Islet of Langerhans (tissue), 1 donor: Measurements from ENCODE around the gene ANKMY2.
"Not testable (repeated sequence)": the region's sequence is repeated elsewhere in the genome, so short reads cannot be mapped to it uniquely, and the experiment has no call there.

Source experiments
- FAIRE-seq: peaks from one replicate; lab custom pipeline; 2011; peaks lifted over from hg19 to GRCh38; lab: Jason Lieb, UNC

Gene ANKMY2

DNA sequence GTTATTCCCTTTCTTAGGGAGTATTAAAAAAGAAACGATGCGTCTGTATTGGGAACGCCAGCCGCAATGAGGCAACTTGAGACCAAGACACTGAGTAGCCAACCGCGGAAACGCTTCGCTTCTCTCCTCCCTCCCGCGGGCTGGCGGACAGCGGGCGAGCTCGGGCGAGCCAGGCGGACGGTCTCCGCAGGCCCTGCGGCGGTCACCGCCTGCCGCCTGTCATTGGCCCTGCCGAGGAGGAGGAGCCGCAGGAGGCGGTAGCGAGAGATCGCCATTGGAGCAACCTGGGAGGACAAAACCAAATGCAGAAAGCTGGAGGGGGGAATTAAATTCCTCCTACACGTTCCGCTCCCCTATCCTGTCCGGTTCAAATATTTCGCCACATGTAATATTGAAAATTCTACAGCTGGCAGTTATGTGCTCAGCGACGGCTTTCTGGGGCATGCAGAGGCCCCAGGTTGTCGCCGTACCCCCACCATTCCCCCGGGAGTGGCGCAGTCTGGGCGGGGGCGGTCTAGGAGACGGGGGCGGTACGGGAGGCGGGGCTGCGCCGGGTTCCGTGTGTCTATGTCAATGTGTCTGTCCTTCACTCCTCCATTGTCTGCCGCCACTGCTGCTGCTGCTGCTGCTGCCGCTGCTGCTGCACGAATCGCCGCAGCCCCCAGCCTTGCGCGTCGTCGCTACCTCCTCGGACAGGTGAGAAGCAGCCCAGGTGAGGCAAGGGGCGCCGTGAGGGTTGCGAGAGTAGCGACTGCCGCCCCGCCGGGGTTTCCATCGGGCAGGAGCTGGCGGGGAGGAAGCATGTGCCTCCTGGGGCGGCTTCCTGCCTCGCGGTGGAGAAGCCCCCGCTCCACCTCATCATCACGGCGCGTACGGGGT, at the start of gene ANKMY2, which contains the start of gene BZW2:
Gene ANKMY2, minus strand, starts transcription at position 162 of the 879 bp plus-strand sequence. CDS start 181 bp downstream, outside the sequence.
Gene BZW2, plus strand, starts transcription at position 589 of the 879 bp plus-strand sequence. CDS start 19,263 bp downstream, outside the sequence.
- FAIRE-seq: peak; percentile 76

- no peak for FAIRE-seq
These were observed 49.3 kb upstream of the ANKMY2 start for GRCh38 chr7:16694806-16695205.

GRCh38 chr7:16693601-16694318, 48.2 kb upstream of the ANKMY2 start:
- FAIRE-seq: no peak

- FAIRE-seq: no peak
These were observed 45.7 kb upstream of the ANKMY2 start for GRCh38 chr7:16691241-16691640.

GRCh38 chr7:16688249-16688648, 42.7 kb upstream of the ANKMY2 start:
- no peak for FAIRE-seq

GRCh38 chr7:16685535-16685934, 40.0 kb upstream of the ANKMY2 start:
- no peak for FAIRE-seq

GRCh38 chr7:16684935-16685334, 39.4 kb upstream of the ANKMY2 start:
- no peak for FAIRE-seq

- not testable (repeated sequence) for FAIRE-seq
These were observed 33.4 kb upstream of the ANKMY2 start for GRCh38 chr7:16678645-16679566.

DNA sequence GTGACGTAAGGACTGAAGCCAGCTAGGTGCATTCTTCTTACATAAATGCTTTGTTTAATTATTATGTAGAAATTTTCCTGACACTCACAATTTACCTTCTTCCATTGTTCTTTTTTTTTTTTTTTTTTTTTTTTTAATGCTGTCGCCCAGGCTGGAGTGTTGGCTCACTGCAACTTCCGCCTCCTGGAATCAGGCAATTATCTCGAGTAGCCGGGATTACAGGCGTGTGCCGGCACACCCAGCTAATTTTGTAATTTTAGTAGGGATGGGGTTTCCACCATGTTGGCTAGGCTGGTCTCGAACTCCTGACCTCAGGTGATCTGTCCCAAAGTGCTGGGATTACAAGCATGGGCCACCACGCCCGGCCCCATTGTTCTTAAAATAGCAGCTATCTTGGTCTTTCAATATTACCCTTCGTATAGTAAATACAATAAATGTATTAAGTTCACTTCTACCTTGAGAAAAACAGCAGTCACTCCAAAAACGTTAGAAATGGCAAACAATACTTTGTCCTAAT, 32.5 kb upstream of the ANKMY2 start:
- no peak for FAIRE-seq

GRCh38 chr7:16675277-16675676, 29.7 kb upstream of the ANKMY2 start:
- FAIRE-seq: no peak

DNA sequence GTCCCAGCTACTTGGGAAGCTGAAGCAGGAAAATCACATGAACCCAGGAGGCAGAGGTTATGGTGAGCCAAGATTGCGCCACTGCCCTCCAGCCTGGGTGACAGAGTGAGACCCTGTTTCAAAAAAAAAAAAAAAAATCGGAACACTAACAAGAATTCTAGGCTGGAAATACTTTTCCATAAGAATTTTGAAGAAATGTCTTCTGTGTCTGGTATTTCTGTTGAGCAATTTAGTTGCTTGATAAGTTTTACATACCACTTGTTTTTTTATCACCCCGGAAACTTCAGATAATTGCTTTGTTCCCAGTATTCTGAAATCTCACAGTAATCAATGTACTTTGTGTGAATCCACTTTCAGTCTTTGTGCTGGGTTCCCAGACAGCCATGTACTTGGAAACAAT, 26.3 kb upstream of the ANKMY2 start:
- FAIRE-seq: no peak

GRCh38 chr7:16670731-16671344, 25.3 kb upstream of the ANKMY2 start:
- FAIRE-seq: no peak

DNA sequence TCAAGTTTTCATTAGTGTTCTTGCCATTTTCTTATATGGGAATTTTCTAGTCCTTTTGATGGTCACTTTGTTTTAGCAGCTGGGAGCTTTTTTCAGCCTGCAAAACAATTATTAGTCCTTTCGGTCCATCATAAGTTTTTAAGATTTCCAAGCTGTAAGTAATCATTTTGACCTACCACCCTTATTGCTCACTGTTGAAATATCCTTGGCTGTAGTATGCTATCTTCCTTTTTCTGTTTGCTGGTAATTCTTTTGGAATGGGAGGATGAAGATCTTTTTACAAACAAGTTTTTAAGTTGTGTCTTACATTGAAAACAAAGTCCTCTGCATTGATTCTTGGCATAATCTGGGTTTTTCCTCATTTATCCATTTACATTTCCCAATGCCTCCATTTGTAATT, 24.5 kb upstream of the ANKMY2 start:
- no peak for FAIRE-seq

DNA sequence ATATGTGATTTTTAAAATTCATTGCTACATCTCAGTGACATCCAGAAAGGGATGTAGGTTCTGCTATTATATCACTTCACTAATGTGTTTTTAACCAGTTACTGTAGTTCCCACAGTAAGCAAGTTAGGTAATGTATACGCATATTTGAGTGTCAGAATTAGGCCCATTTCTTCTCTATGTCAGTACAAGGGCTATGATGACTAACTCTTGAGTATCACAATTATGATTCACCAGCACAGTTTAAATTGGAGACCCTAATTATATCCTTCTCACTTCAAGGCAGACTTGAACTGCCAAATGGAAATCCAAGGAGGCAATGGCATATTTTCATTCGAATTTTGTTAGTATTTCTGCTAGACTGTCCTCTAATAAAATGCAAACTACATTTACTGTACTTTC, 24.0 kb upstream of the ANKMY2 start:
- no peak for FAIRE-seq

- no peak for FAIRE-seq
These were observed 23.4 kb upstream of the ANKMY2 start for GRCh38 chr7:16668978-16669377.

GRCh38 chr7:16668049-16668858, 22.7 kb upstream of the ANKMY2 start:
- no peak for FAIRE-seq

DNA sequence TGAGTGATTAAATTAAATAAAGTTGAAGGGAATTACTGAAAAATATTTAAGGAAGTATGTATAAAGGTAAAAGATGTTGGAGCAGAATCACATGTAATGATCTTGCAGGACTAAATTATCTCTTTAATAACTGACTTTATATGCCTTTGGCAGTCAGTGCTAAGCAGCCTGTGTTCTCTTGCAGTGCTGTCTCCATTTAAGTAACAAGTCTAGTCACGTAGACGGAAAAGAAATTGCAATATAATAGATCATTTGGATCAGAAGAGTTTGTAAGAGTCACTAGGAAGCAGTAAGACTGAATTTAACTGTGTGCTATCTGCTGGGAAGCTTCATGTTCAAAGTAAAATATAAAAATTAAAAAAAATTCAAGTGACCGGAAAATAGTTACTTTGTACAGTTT, 21.8 kb upstream of the ANKMY2 start:
- peak; percentile 91 for FAIRE-seq

- FAIRE-seq: no peak
These were observed 16.4 kb upstream of the ANKMY2 start for GRCh38 chr7:16661924-16662323.

- no peak for FAIRE-seq
These were observed 15.3 kb upstream of the ANKMY2 start for GRCh38 chr7:16660702-16661464.
